Fibroblast of skin of back (primary cell): Measurements from ENCODE around the gene CFAP97D1.

Experiments
- DNase-seq: peaks from one replicate; pipeline ENCODE4 v3.0.0-alpha.2; 2013

The CFAP97D1 gene

DNA sequence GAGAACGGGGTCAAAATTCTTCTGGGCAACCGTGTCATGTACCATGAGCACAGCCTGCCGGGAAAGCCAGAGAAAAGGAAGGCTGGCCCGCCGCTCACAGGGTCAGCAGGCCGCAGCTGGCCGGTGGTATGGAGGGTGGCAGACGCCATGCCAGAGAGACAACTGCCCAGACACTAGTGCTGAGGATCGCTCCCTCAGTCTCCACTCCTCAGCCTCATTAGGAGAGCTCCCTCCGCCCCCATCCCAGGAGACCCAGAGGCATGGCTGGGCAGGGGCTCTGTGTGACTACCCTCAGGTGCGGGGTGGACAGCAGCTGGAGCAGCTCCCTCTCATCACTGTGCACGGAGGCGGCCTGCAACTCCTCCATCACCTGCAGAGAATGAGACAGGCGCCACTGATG is 49.5 kb downstream of the CFAP97D1 start:
- DNase-seq = no peak

DNA sequence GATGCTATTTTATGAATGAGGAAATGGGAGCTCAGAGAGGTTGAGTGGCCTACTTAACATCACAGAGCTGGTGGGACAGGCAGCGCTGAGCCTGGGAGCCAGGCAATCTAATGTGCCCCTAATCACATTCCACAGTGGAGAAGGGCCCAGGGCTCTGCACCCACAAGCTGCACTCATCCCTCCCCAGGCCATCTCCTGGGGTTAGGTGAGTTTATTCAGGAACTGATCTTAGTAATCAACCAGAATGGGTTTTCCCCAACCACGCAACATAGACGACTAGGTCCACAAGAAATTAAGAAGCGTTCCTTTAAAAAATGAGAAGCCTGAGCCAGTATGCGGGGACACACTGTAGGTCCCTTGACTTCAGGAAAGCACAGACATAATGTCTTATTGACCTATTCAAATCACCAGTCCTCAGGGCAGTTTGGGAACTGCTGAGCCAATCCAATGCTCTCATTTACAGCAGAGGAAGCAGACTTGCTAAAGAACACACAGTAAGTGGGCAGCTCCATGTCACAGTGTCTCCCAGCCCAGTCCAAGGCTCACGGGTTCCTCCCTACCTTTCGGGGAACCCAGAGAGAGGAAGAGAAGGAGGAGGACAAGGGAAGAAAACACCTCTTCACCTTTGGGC is 50.4 kb downstream of the CFAP97D1 start:
- no peak for DNase-seq

DNA sequence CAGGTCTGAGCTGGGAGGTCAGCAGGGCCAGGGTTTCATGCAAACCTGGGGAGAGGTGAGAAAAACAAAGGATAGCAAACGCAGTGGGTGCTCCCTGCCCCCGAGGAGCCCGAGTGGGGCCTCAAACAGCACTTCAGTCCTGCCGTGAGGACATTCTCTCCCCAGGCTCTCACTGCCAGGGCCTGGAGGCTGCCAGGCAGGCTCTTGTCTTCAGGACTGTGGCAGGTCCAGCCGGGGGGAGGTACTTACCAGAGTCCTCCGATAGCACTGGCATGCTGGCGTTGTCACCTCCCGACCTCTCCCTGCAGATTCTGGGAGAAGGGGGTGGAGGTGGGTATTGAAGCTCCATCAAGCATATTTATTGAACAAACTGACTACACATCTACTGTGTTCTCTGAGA is 51.4 kb downstream of the CFAP97D1 start:
- DNase-seq = no peak

DNA sequence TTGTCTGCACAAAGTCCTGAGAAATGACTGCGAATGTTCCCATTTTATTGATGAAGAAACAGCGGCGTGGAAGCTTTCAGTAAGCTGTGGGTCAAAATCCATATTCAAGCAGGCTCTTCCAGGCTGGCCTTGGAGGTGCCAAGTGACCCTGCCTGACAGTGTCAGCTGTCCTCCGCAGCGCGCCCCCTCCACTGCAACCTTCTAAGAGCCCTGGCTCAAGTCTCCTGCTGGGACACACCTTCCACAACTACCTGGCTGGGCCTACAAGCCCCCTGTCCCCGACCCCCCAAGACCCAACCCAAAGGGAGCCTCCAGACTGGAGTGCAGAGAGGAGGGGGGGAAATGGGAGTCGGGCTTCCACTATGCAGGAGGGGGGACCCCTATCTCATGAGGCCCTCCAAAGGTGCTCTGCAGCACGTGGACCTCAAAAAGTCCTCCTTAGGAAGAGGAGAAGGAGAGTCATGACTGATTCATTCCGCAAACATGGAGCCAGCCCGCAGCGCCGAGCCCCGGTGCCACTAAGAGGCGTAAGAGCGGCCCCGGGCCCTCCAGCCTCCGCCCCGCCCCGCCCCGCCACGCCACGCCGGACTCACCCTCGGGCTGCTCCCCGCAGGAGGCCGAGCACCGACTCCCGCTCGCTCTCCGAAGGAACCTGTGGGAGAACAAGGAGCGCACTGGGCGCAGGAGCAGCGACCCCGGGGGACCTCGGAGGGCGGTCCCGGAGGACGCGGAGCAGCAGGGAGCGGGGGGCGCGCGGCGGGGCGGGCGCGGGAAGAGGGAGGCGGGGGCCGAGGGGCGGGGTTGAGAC is 52.1 kb downstream of the CFAP97D1 start:
- peak; percentile 76 for DNase-seq

DNA sequence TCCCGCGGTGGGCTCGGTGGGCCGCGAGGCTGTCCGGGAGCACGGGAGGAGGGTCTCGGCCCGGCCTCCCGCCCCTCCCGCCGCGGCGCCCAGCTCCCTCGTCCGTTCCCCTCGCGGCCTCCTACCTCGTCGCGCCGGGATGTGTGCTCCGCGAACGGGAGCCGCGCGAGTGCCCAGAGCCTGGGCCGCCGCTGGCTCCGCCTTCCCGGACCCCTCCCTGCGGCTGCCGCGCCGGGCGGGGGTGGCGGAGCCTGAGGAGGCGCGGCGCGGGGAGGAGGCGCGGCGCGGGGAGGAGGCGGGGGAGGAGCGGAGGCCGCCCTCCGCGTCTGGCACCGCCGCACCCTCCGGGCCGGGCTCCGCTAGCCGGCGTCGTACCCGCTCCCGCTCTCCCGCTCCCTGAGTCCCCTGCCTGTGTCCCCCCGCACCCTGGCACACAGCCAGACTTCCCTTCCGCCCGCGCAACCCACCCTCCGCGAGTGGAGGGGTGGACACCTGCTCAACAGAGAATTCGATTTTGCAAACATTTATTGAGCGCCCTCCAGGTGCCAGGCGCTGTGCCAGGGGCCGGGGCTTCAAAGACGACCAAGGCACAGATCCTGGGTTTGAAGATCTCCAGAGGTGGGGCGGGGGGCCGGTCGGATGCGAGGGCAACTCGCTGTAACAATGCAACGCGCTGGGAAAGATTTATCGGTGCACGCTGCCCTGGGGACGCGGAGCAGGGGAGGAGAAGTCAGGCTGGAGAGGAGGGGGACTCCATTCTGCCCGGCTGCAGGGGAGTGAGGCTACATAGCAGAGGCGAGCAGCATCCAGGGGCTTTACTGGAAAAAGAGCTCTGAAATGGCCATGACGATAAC is 53.0 kb downstream of the CFAP97D1 start, which contains the start of gene MPP3:
TSS of gene MPP3 (minus strand) at position 171 of the 854 bp plus-strand sequence. CDS start 1,240 bp downstream, outside the sequence.
- DNase-seq = peak; percentile 79

DNA sequence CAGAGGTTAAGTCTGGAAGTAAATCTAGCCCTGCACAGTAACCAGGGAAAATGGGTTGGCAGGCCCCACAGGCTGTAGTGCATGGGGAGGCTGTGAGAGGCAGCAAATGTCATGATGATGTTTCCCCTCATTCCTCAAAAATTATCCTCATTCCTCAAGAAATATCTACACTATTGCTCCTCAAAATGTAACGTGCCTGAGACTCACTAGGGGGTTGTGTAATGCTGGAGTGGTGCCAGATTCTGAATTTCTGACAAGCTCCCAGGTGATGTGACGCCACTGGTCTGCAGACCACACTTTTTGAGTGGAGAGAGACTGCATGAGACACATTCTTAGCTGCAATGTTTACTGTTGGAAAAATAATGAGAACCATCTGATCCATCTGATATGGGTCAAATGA is 53.9 kb downstream of the CFAP97D1 start:
- DNase-seq = peak; percentile 43
